ENCODE data around the gene PRDX5.

- TF ChIP-seq CTCF (conservative IDR thresholded peaks at IDR 0.05) = no peak
- no peak for TF ChIP-seq EZH2 (IDR thresholded peaks at IDR 0.05; ENCODE audit: low read depth)
These were observed 42.1 kb upstream of the PRDX5 start for GRCh38 chr11:64275841-64276240.

Measured in PC-9 (cell line).